Right forelimb (tissue), 1 donor: Measurements from ENCODE around the gene PTCH1.

ENCODE experiments used
- DNase-seq: peaks from one replicate; pipeline ENCODE4 v3.0.0-alpha.2; 2018

The PTCH1 gene

GRCh38 chr9:95497772-95498171, 19.0 kb downstream of the PTCH1 start:
- DNase-seq: no peak

GRCh38 chr9:95496687-95497086, 20.1 kb downstream of the PTCH1 start:
- DNase-seq: no peak

- DNase-seq: no peak
Measured at GRCh38 chr9:95495961-95496360, 20.8 kb downstream of the PTCH1 start.

GRCh38 chr9:95495529-95495928, 21.2 kb downstream of the PTCH1 start:
- DNase-seq: no peak

- DNase-seq: no peak
Measured at GRCh38 chr9:95494416-95495371, 22.1 kb downstream of the PTCH1 start.

- no peak for DNase-seq
Measured at GRCh38 chr9:95494022-95494415, 22.8 kb downstream of the PTCH1 start.

- DNase-seq: no peak
Measured at GRCh38 chr9:95493402-95493801, 23.4 kb downstream of the PTCH1 start.

GRCh38 chr9:95491543-95492320, 25.0 kb downstream of the PTCH1 start:
- no peak for DNase-seq

- no peak for DNase-seq
Measured at GRCh38 chr9:95488954-95489353, 27.8 kb downstream of the PTCH1 start.

GRCh38 chr9:95486318-95486717, 30.5 kb downstream of the PTCH1 start:
- no peak for DNase-seq

- no peak for DNase-seq
Measured at GRCh38 chr9:95484225-95484624, 32.5 kb downstream of the PTCH1 start.

GRCh38 chr9:95483431-95483830, 33.3 kb downstream of the PTCH1 start:
- no peak for DNase-seq

GRCh38 chr9:95482621-95483020, 34.1 kb downstream of the PTCH1 start:
- no peak for DNase-seq

GRCh38 chr9:95481000-95481399, 35.8 kb downstream of the PTCH1 start:
- no peak for DNase-seq

GRCh38 chr9:95480346-95480745, 36.4 kb downstream of the PTCH1 start:
- DNase-seq: no peak

GRCh38 chr9:95479330-95479729, 37.4 kb downstream of the PTCH1 start:
- DNase-seq: no peak

- DNase-seq: no peak
Measured at GRCh38 chr9:95478335-95478734, 38.4 kb downstream of the PTCH1 start.

GRCh38 chr9:95477885-95478284, 38.9 kb downstream of the PTCH1 start:
- DNase-seq: no peak

GRCh38 chr9:95477441-95477840, 39.3 kb downstream of the PTCH1 start:
- DNase-seq: no peak

GRCh38 chr9:95468791-95469190, 48.0 kb downstream of the PTCH1 start:
- no peak for DNase-seq

GRCh38 chr9:95465115-95465514, 51.7 kb downstream of the PTCH1 start:
- DNase-seq: no peak

- no peak for DNase-seq
Measured at GRCh38 chr9:95463148-95464060, 53.4 kb downstream of the PTCH1 start.
